Measurements from ENCODE around the gene POLR2H.

Gene POLR2H

DNA sequence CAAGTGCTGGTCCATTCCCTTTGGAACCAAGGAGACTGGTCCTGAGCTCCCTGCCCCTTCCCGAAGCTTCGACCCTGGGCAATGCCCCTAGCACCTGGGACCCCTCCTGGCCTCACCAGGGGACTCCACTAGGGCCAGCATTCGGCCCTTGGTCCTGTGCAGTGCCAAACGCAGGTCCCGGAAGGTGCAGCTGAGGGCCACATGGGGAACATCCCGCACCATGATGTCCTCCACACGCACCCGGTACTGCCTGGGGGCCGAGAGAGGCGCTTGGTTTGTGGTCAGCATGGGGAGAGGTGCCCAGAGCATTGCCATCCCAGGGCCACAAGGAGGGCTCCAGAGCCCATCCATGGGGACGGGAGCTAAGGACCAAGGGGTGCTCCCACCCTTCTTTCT is 8.0 kb upstream of the POLR2H start:
- Histone ChIP-seq H3K4me1 (ENCODE audit: control insufficient read depth, insufficient read depth, low read length) (peaks cover 14% of the 10 kb centered on the region), H3K27ac (ENCODE audit: low read depth, low read length) (no peak overlapping the region), H3K27me3 (ENCODE audit: control insufficient read depth, insufficient read depth, low read length) (no peaks in the 10 kb centered on the region), H3K9ac (ENCODE audit: low read depth, low read length) (no peak overlapping the region), H3K36me3 (ENCODE audit: control insufficient read depth, insufficient read depth, low read length) (peaks cover 60% of the 10 kb centered on the region), H3K4me3 (ENCODE audit: low read depth, low read length) (no peak overlapping the region), H3K9me3 (ENCODE audit: control insufficient read depth, insufficient read depth, low read length) (no peaks in the 10 kb centered on the region)

DNA sequence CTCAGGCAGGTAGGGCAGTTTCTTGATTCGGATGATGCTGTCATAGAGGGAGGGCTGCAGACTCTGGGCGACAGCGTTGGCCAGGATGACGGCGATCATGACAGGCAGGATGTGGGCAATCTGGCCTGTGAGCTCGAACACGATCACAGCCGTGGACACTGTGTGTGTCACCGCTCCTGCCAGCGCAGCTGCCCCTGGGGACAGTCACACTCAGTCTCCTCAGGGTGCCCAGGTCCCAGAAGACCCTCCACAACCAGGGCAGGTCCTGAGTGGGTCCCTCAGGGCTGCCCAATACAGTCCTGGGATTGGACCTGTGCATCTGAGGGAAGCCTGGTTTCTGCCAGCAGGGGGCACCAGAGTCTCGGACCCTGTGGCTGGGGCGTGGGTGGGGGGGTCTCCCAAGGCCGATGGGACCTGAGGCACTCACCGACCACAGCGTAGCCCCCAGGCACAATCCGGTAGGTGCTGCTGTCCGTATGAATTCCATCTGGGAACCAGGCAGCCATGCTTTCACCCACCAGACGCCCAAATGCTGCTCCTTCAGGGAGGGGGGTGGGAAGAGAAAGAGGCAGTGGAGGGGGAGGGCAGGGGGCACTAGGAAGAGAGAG is 7.3 kb upstream of the POLR2H start:
- Histone ChIP-seq H3K27ac (ENCODE audit: low read depth, low read length) (no peak overlapping the region), H3K27me3 (ENCODE audit: control insufficient read depth, insufficient read depth, low read length) (peaks cover 2% of the 10 kb centered on the region; the same call in 1 of the 2 replicates), H3K9me3 (ENCODE audit: control insufficient read depth, insufficient read depth, low read length) (no peaks in the 10 kb centered on the region), H3K4me1 (ENCODE audit: control insufficient read depth, insufficient read depth, low read length) (peaks cover 16% of the 10 kb centered on the region), H3K4me3 (ENCODE audit: low read depth, low read length) (no peak overlapping the region), H3K9ac (ENCODE audit: low read depth, low read length) (no peak overlapping the region), H3K36me3 (ENCODE audit: control insufficient read depth, insufficient read depth, low read length) (peaks cover 62% of the 10 kb centered on the region)

DNA sequence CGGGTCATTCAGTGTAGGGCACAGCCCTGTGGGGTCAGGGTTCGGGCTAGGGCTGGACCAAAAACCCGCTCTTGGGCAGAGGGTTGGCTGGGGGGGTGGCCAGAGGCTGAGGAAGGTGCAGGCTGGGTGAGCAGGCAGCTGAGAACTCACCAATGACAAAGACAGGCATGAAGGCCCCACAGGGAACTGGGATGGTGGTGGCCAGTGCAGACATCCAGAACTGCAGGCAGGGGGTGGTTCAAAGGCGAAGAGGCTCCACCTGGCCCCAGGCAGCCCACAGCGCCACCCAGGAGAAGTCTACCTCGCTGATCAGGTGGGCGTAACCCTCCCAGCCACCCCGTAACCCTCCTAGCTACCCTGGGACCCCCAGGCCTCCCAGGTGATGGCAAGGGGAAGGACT is 6.8 kb upstream of the POLR2H start:
- no peak overlapping the region for H3K27ac ChIP-seq (ENCODE audit: low read depth, low read length)
- H3K9me3 ChIP-seq (ENCODE audit: control insufficient read depth, insufficient read depth, low read length), result no peaks in the 10 kb centered on the region
- H3K4me3 ChIP-seq (ENCODE audit: low read depth, low read length), result no peak overlapping the region
- H3K36me3 ChIP-seq (ENCODE audit: control insufficient read depth, insufficient read depth, low read length), result peaks cover 62% of the 10 kb centered on the region
- H3K4me1 ChIP-seq (ENCODE audit: control insufficient read depth, insufficient read depth, low read length), result peaks cover 19% of the 10 kb centered on the region
- no peak overlapping the region for H3K9ac ChIP-seq (ENCODE audit: low read depth, low read length)
- peaks cover 3% of the 10 kb centered on the region; the same call in 1 of the 2 replicates for H3K27me3 ChIP-seq (ENCODE audit: control insufficient read depth, insufficient read depth, low read length)

DNA sequence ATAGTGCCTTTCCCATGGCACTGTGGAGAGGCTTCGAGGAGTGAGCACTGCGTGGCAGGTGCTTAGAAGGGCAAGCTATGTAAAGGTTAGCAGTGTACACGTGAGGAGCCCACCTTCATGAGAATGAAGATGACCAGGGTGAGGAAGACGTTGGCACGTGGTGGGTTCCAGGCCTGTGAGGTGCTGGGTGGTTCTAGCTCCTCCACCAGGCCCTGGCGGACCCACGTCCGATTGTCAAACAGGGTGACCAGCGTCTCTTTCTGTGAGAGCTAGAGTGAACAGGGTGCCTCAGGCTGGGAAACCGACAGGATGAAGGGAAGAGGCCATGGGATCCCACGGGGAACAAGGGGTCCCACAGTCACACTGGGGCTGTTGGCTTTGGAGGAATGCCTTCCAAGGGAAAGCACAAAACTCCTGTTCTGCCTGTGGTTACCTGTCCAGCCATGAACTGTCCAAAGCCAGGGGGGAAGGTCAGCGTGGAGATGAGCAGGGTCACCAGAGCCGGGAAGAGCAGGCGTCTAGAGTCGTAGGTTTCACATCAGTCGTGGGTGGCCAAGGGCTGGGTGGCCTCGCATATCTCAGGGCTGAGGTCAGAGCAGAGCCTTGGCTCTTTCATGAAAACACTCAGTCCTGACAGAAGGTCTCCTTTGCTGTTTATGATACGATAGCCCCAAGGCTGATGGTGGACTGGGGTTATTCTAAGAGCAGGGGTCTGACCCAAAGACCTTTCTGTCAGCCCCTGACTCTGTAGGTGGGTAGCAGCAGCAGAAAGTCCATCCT is 6.1 kb upstream of the POLR2H start:
- Histone ChIP-seq H3K4me3 (ENCODE audit: low read depth, low read length) (no peak overlapping the region), H3K36me3 (ENCODE audit: control insufficient read depth, insufficient read depth, low read length) (peaks cover 62% of the 10 kb centered on the region), H3K27me3 (ENCODE audit: control insufficient read depth, insufficient read depth, low read length) (peaks cover 9% of the 10 kb centered on the region), H3K4me1 (ENCODE audit: control insufficient read depth, insufficient read depth, low read length) (peaks cover 24% of the 10 kb centered on the region), H3K9ac (ENCODE audit: low read depth, low read length) (no peak overlapping the region), H3K27ac (ENCODE audit: low read depth, low read length) (no peak overlapping the region), H3K9me3 (ENCODE audit: control insufficient read depth, insufficient read depth, low read length) (no peaks in the 10 kb centered on the region)

DNA sequence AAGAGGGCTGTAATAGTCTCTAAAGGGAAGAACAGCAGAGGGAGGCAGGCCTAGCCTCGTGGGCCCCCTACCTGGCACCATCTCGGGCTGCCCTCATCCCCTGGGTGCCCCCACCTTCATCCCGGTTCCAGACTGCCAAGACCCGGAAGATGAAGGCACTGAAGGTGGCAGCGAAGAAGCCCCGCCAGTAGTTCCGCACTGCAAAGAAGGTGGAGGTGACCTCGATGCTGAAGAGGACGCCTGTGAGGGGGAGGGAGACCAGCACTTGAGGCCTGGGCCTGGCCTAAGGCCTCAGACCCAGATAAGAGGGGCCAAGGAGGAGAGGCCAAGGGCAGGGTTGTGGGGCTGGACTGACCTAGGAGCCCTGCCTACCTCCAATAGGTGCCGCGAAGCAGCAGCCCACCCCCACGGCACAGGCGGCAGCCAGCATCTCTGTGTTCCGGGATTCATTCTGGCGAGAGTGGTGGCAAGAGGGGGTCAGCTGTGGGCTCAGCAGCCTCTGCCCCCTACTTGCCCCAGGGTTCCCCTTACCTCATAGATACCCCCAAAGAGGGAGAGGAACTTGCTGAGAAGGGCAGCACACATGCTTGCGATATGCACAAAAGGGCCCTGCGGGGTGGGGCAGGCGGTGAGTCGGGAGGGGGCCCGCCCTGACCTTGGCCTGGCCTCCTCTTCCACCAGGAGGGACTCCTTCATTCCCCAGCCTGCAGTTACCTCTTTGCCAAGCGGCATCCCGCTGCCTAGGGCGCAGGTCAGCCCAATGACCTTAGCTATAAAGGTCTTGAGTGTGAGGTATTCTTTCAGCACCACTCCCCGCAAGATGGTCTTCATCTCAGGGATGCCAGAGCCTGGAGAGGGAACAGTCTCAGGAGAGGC is 4.0 kb upstream of the POLR2H start:
- Histone ChIP-seq H3K9ac (ENCODE audit: low read depth, low read length) (no peak overlapping the region), H3K4me1 (ENCODE audit: control insufficient read depth, insufficient read depth, low read length) (peaks cover 13% of the 10 kb centered on the region), H3K4me3 (ENCODE audit: low read depth, low read length) (no peak overlapping the region), H3K9me3 (ENCODE audit: control insufficient read depth, insufficient read depth, low read length) (no peaks in the 10 kb centered on the region), H3K27me3 (ENCODE audit: control insufficient read depth, insufficient read depth, low read length) (peaks cover 17% of the 10 kb centered on the region), H3K27ac (ENCODE audit: low read depth, low read length) (no peak overlapping the region), H3K36me3 (ENCODE audit: control insufficient read depth, insufficient read depth, low read length) (peaks cover 51% of the 10 kb centered on the region)

DNA sequence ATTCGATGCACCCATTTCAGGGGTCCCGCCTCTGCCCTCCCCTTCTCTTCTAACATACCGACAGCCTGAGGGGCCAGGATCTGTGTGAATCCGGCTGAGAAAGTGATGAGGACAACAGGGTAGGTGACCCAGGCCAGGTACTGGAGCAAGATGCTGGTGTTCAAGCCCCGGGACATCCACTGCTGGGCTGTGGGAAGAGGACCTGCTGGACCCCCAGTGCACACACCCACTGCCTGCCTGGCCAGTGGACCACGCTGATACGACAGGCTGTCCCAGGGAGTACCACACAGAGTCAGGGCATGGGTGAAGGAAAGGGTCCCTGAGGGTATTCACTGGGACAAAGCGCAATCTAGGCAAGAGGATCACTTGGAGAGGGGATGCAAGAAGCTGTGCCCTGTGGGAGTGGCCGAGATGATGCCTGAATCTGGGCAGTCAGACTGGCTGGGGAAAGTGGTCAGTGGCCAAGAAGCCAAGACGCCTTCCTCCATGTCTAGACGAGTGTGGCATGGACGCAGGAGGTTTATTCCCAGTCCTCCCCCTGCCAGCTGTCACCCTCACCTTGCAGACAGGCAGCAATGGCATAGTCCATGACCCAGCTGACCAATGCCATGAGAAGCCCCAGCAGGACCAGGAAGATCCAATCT is 3.3 kb upstream of the POLR2H start:
- peaks cover 44% of the 10 kb centered on the region for H3K36me3 ChIP-seq (ENCODE audit: control insufficient read depth, insufficient read depth, low read length)
- no peak overlapping the region for H3K27ac ChIP-seq (ENCODE audit: low read depth, low read length)
- peaks cover 13% of the 10 kb centered on the region for H3K4me1 ChIP-seq (ENCODE audit: control insufficient read depth, insufficient read depth, low read length)
- H3K4me3 ChIP-seq (ENCODE audit: low read depth, low read length), result no peak overlapping the region
- H3K9ac ChIP-seq (ENCODE audit: low read depth, low read length), result no peak overlapping the region
- no peaks in the 10 kb centered on the region for H3K9me3 ChIP-seq (ENCODE audit: control insufficient read depth, insufficient read depth, low read length)
- peaks cover 17% of the 10 kb centered on the region for H3K27me3 ChIP-seq (ENCODE audit: control insufficient read depth, insufficient read depth, low read length)

DNA sequence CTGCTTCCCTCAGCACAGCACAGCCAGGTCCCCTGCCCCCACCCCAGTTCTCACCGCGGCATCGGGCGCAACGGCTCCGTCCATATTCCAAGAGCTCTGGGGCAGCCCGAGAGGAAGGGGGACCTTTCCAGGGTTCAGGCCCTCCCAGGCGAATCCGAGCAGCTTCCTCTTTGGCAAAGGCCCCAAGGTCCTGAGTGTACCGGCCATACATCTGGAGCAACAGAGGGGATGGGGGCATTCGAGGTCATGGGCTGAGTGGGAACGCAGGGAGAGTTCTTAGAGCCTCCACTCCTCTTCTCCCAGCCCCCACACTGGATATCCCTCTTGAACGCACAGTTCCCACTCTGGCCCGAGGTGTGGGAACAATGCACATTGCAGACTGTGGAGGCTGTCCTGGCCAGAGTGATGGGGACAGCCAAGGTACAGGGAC is 2.6 kb upstream of the POLR2H start:
- Histone ChIP-seq H3K4me1 (ENCODE audit: control insufficient read depth, insufficient read depth, low read length) (peaks cover 13% of the 10 kb centered on the region), H3K4me3 (ENCODE audit: low read depth, low read length) (no peak overlapping the region), H3K9me3 (ENCODE audit: control insufficient read depth, insufficient read depth, low read length) (no peaks in the 10 kb centered on the region), H3K9ac (ENCODE audit: low read depth, low read length) (no peak overlapping the region), H3K27ac (ENCODE audit: low read depth, low read length) (no peak overlapping the region), H3K27me3 (ENCODE audit: control insufficient read depth, insufficient read depth, low read length) (peaks cover 17% of the 10 kb centered on the region), H3K36me3 (ENCODE audit: control insufficient read depth, insufficient read depth, low read length) (peaks cover 37% of the 10 kb centered on the region)

DNA sequence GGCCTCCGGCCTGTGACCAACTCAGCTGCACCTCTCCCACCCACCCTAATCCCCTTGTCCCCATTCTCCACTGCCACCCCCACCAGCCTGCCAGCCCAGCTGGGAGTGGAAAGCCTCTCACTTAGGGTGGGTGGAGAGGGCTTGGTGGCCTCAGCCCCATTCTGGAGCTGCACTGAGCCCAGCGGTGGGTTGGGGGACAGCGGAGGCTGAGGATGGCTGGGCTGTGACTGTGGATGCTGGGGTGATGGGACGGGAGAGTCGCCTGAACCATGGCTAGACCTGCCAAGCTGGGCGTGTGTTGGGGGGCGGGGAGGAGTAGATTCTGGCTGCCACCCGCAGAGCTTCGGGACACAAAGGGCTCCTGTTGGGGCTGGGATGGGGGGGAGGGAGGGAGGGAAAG is 1.9 kb upstream of the POLR2H start:
- H3K27ac ChIP-seq (ENCODE audit: low read depth, low read length), result no peak overlapping the region
- H3K4me1 ChIP-seq (ENCODE audit: control insufficient read depth, insufficient read depth, low read length), result peaks cover 13% of the 10 kb centered on the region
- peaks cover 36% of the 10 kb centered on the region for H3K36me3 ChIP-seq (ENCODE audit: control insufficient read depth, insufficient read depth, low read length)
- no peak overlapping the region for H3K4me3 ChIP-seq (ENCODE audit: low read depth, low read length)
- H3K27me3 ChIP-seq (ENCODE audit: control insufficient read depth, insufficient read depth, low read length), result peaks cover 17% of the 10 kb centered on the region
- no peaks in the 10 kb centered on the region for H3K9me3 ChIP-seq (ENCODE audit: control insufficient read depth, insufficient read depth, low read length)
- H3K9ac ChIP-seq (ENCODE audit: low read depth, low read length), result no peak overlapping the region

DNA sequence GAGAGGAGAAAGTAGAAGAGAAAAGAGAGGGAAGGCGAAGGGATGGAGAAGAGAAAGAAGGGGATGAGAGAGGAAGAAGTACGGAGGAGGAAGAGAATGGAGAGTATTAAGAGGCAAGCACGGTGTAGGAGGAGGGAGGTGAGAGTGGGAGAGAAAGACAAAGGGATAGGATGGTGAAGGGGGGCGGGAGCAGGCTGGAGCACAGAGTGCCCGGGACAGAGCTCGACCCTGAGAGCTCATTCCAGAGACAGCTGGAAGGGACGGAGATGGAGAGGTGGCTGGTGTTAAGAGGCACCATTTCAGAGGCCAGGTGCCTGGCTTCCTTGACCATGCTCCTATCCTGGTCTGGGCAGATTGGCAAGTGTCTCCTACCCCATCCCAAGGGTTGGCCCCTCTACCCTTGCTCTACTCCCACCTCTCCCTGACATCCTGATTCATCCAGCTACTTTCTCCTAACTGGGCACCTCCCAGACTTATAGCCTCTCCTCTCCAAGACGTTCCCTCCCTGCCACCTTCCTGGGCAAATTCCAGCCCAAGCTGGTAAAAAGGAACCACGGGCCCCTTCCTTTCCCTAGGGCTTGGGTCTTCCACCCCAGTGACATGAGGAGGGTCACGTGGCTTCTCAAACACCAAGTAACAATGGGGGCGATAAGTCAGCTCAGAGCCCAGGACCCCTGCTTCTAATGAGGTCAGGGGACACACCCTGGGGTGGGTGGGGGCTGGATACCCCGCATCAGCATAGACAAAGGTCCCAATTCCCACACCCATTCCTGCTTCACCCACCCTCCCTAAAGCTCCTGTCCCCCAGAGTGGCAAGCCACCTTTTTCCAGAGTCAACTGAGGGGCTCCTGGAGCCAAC is 1.2 kb upstream of the POLR2H start:
- Histone ChIP-seq H3K9me3 (ENCODE audit: control insufficient read depth, insufficient read depth, low read length) (no peaks in the 10 kb centered on the region), H3K4me3 (ENCODE audit: low read depth, low read length) (peak overlapping the region; percentile 95), H3K27me3 (ENCODE audit: control insufficient read depth, insufficient read depth, low read length) (peaks cover 17% of the 10 kb centered on the region), H3K9ac (ENCODE audit: low read depth, low read length) (no peak overlapping the region), H3K36me3 (ENCODE audit: control insufficient read depth, insufficient read depth, low read length) (peaks cover 37% of the 10 kb centered on the region), H3K27ac (ENCODE audit: low read depth, low read length) (no peak overlapping the region), H3K4me1 (ENCODE audit: control insufficient read depth, insufficient read depth, low read length) (peaks cover 13% of the 10 kb centered on the region)

DNA sequence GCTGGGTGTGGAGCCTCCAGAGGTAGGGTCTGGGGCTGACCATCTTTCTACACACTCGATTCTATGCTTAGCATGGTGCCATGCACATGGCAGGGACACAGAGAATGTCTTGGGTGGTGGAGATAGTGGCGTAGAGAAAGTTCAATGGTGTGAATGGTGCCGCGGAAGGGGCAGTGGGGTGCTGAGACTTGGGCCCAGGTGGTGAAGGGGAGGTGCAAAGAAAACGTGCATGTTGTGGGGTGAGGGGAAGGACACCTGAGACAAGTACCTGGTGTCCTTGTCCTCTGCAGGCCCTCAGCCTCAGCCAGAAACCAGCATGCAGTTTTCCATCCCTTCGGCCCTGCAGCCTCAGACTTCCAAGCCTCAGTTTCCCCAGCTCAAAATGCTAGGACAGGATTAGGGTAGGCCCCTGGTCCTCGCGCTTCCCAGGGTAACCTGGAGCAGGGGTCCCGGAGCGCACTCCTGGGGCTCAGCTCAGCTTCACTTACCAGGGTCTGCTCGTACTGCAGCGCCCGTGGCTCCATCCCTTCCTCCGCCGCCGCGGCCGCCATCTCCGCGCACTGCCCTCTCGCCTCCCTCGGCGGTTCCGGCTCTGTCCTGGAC is 480 bp upstream of the POLR2H start:
- Histone ChIP-seq H3K4me3 (ENCODE audit: low read depth, low read length) (peak overlapping the region; percentile 95), H3K27me3 (ENCODE audit: control insufficient read depth, insufficient read depth, low read length) (peaks cover 17% of the 10 kb centered on the region), H3K9me3 (ENCODE audit: control insufficient read depth, insufficient read depth, low read length) (no peaks in the 10 kb centered on the region), H3K9ac (ENCODE audit: low read depth, low read length) (peak overlapping the region; percentile 34; the same call in 1 of the 2 replicates), H3K4me1 (ENCODE audit: control insufficient read depth, insufficient read depth, low read length) (peaks cover 13% of the 10 kb centered on the region), H3K27ac (ENCODE audit: low read depth, low read length) (no peak overlapping the region), H3K36me3 (ENCODE audit: control insufficient read depth, insufficient read depth, low read length) (peaks cover 35% of the 10 kb centered on the region)
